Measurements from ENCODE around the gene DGKZ.

DGKZ gene

GRCh38 chr11:46383404-46383758 is 36.1 kb downstream of the DGKZ start:
- DNase-seq = no peak

GRCh38 chr11:46383974-46384701 is 36.9 kb downstream of the DGKZ start:
- no peak for DNase-seq

GRCh38 chr11:46385169-46386004 is 38.1 kb downstream of the DGKZ start:
- no peak for DNase-seq

GRCh38 chr11:46386005-46386578 is 38.8 kb downstream of the DGKZ start:
- DNase-seq = no peak

GRCh38 chr11:46386674-46387073 is 39.4 kb downstream of the DGKZ start:
- no peak for DNase-seq

GRCh38 chr11:46387456-46387855 is 40.2 kb downstream of the DGKZ start:
- DNase-seq = no peak

GRCh38 chr11:46387919-46388618 is 40.8 kb downstream of the DGKZ start:
- DNase-seq = no peak

- DNase-seq = no peak
Measured at GRCh38 chr11:46388619-46389449, 41.6 kb downstream of the DGKZ start.

- peak; percentile 58 for DNase-seq
Measured at GRCh38 chr11:46389450-46390330, 42.4 kb downstream of the DGKZ start.

GRCh38 chr11:46390331-46391171 is 43.3 kb downstream of the DGKZ start:
- no peak for DNase-seq

- no peak for DNase-seq
Measured at GRCh38 chr11:46391186-46391577, 43.9 kb downstream of the DGKZ start.

- peak; percentile 37 for DNase-seq
Measured at GRCh38 chr11:46391578-46392420, 44.5 kb downstream of the DGKZ start, which contains the start of gene CHRM4. Gene CHRM4 (minus strand): TSS chr11:46391776. CDS start chr11:46386557, 5,219 bp downstream.

GRCh38 chr11:46392421-46393230 is 45.4 kb downstream of the DGKZ start:
- DNase-seq = peak; percentile 40

- DNase-seq = no peak
Measured at GRCh38 chr11:46393231-46393616, 46.0 kb downstream of the DGKZ start.

GRCh38 chr11:46393759-46394158 is 46.5 kb downstream of the DGKZ start:
- DNase-seq = no peak

- DNase-seq = no peak
Measured at GRCh38 chr11:46397526-46397925, 50.3 kb downstream of the DGKZ start.

- DNase-seq = no peak
Measured at GRCh38 chr11:46402957-46403902, 56.0 kb downstream of the DGKZ start.

Measured in NCI-H2171 (cell line).